ENCODE data around the gene GPR151. TPM values are rescaled to one million over a fixed set of nuclear protein-coding genes. Genes with fewer than 3 reads are reported as not detected.

GPR151 gene
- total RNA-seq, 1 donor from 2014 or later, result not detected

- TF ChIP-seq CTCF (IDR thresholded peaks at IDR 0.05), result no peak
- H3K9me3 Mint-ChIP-seq (ENCODE audit: low read depth), result peaks cover 4% of the 10 kb centered on the region
- peaks cover 16% of the 10 kb centered on the region for H3K4me1 Mint-ChIP-seq (ENCODE audit: low read depth)
- no peak for DNase-seq (ENCODE audit: low spot score)
- H3K4me3 Mint-ChIP-seq (ENCODE audit: unreplicated experiment), result no peak overlapping the region
- H3K27ac Mint-ChIP-seq (ENCODE audit: unreplicated experiment), result no peak overlapping the region
- H3K27me3 Mint-ChIP-seq (ENCODE audit: low read depth), result no peaks in the 10 kb centered on the region
- H3K36me3 Mint-ChIP-seq (ENCODE audit: low read depth), result peaks cover 31% of the 10 kb centered on the region
Observed at GRCh38 chr5:146484714-146485391, 31.1 kb downstream of the GPR151 start.

GRCh38 chr5:146482775-146483174 is 33.2 kb downstream of the GPR151 start:
- no peak overlapping the region for H3K4me3 Mint-ChIP-seq (ENCODE audit: unreplicated experiment)
- H3K4me1 Mint-ChIP-seq (ENCODE audit: low read depth), result peaks cover 3% of the 10 kb centered on the region
- H3K9me3 Mint-ChIP-seq (ENCODE audit: low read depth), result no peaks in the 10 kb centered on the region
- no peak for TF ChIP-seq CTCF (IDR thresholded peaks at IDR 0.05)
- H3K27ac Mint-ChIP-seq (ENCODE audit: unreplicated experiment), result no peak overlapping the region
- no peak for DNase-seq (ENCODE audit: low spot score)
- H3K36me3 Mint-ChIP-seq (ENCODE audit: low read depth), result peaks cover 25% of the 10 kb centered on the region
- H3K27me3 Mint-ChIP-seq (ENCODE audit: low read depth), result no peaks in the 10 kb centered on the region

- no peak overlapping the region for H3K4me3 Mint-ChIP-seq (ENCODE audit: unreplicated experiment)
- no peak for DNase-seq (ENCODE audit: low spot score)
Observed at GRCh38 chr5:146475906-146476305, 40.1 kb downstream of the GPR151 start.

GRCh38 chr5:146475190-146475780 is 40.7 kb downstream of the GPR151 start:
- no peak overlapping the region for H3K27ac Mint-ChIP-seq (ENCODE audit: unreplicated experiment)
- DNase-seq (ENCODE audit: low spot score), result no peak

More at GRCh38 chr5:146475906-146476305, 40.1 kb downstream of the GPR151 start:
- peak overlapping the region; percentile 0 for H3K27ac Mint-ChIP-seq (ENCODE audit: unreplicated experiment)
- no peak for TF ChIP-seq CTCF (IDR thresholded peaks at IDR 0.05)
- peaks cover 28% of the 10 kb centered on the region for H3K36me3 Mint-ChIP-seq (ENCODE audit: low read depth)
- H3K9me3 Mint-ChIP-seq (ENCODE audit: low read depth), result no peaks in the 10 kb centered on the region
- no peaks in the 10 kb centered on the region for H3K27me3 Mint-ChIP-seq (ENCODE audit: low read depth)
- peaks cover 11% of the 10 kb centered on the region for H3K4me1 Mint-ChIP-seq (ENCODE audit: low read depth)

GRCh38 chr5:146474065-146474464 is 41.9 kb downstream of the GPR151 start:
- H3K27ac Mint-ChIP-seq (ENCODE audit: unreplicated experiment), result no peak overlapping the region
- no peak for DNase-seq (ENCODE audit: low spot score)
- TF ChIP-seq CTCF (IDR thresholded peaks at IDR 0.05), result no peak
- peaks cover 30% of the 10 kb centered on the region for H3K36me3 Mint-ChIP-seq (ENCODE audit: low read depth)
- H3K9me3 Mint-ChIP-seq (ENCODE audit: low read depth), result no peaks in the 10 kb centered on the region
- peaks cover 11% of the 10 kb centered on the region for H3K4me1 Mint-ChIP-seq (ENCODE audit: low read depth)
- H3K27me3 Mint-ChIP-seq (ENCODE audit: low read depth), result no peaks in the 10 kb centered on the region
- H3K4me3 Mint-ChIP-seq (ENCODE audit: unreplicated experiment), result no peak overlapping the region

More at GRCh38 chr5:146475190-146475780, 40.7 kb downstream of the GPR151 start:
- peaks cover 31% of the 10 kb centered on the region for H3K36me3 Mint-ChIP-seq (ENCODE audit: low read depth)
- no peaks in the 10 kb centered on the region for H3K9me3 Mint-ChIP-seq (ENCODE audit: low read depth)
- no peak overlapping the region for H3K4me3 Mint-ChIP-seq (ENCODE audit: unreplicated experiment)
- H3K27me3 Mint-ChIP-seq (ENCODE audit: low read depth), result no peaks in the 10 kb centered on the region
- peak; percentile 56 for TF ChIP-seq CTCF (IDR thresholded peaks at IDR 0.05)
- peaks cover 11% of the 10 kb centered on the region for H3K4me1 Mint-ChIP-seq (ENCODE audit: low read depth)
